Measurements from ENCODE around the gene NAT10. TPM values are rescaled to one million over a fixed set of nuclear protein-coding genes. Genes with fewer than 3 reads are reported as not detected.
"Not testable (repeated sequence)": the region's sequence is repeated elsewhere in the genome, so short reads cannot be mapped to it uniquely, and the experiment has no call there.

NAT10 gene
- total and polyA plus RNA-seq, 2 experiments from 2014 or later, result 44.1 to 58.8 TPM

- Histone ChIP-seq H3K79me2 (replicated peaks; ENCODE audit: insufficient read depth) (peaks cover 100% of the 10 kb centered on the region), H3K36me3 (ENCODE audit: insufficient read depth) (no peaks in the 10 kb centered on the region; the same call in 1 of the 2 replicates), H2AFZ (no peak overlapping the region), H3K4me3 (no peak overlapping the region), H3K27ac (ENCODE audit: low read depth) (no peak overlapping the region), H3F3A (replicated peaks; ENCODE audit: low read depth) (no peaks in the 10 kb centered on the region), H4K20me1 (replicated peaks; ENCODE audit: insufficient read depth) (peaks cover 92% of the 10 kb centered on the region), H3K9me2 (ENCODE audit: insufficient read depth) (no peaks in the 10 kb centered on the region), H3K27me3 (ENCODE audit: insufficient read depth) (no peaks in the 10 kb centered on the region), H3K4me1 (ENCODE audit: insufficient read depth) (no peaks in the 10 kb centered on the region), H3K4me2 (no peak overlapping the region)
- Mint-ChIP-seq H3K27me3 (ENCODE audit: insufficient read depth, low read depth, poor library complexity) (no peaks in the 10 kb centered on the region), H3K27ac (0 out of 2 replicates have a peak overlapping the region, but pooled peaks have one; percentile 27), H3K4me3 (no peak overlapping the region), H3K9me3 (no peaks in the 10 kb centered on the region), H3K36me3 (ENCODE audit: low read depth) (peaks cover 55% of the 10 kb centered on the region), H3K4me1 (peaks cover 17% of the 10 kb centered on the region)
- peak; percentile 29 to 41; a peak in 3 of 4 replicates for TF ChIP-seq CTCF (conservative IDR thresholded peaks at IDR 0.05; ENCODE audit: low read depth in 2 of 2)
- no peak for TF ChIP-seq ZNF462 (CRISPR knock-in tag; IDR thresholded peaks at IDR 0.05)
- ATAC-seq (peak; percentile 85), DNase-seq (ENCODE audit: low spot score) (peak; percentile 62)
Observed at GRCh38 chr11:34065505-34066203, 39.8 kb upstream of the NAT10 start.

GRCh38 chr11:34066766-34067165, 38.7 kb upstream of the NAT10 start:
- Mint-ChIP-seq H3K27ac (0 out of 2 replicates have a peak overlapping the region, but pooled peaks have one; percentile 62), H3K36me3 (ENCODE audit: low read depth) (peaks cover 62% of the 10 kb centered on the region), H3K4me1 (peaks cover 17% of the 10 kb centered on the region)
- H3K27me3 ChIP-seq (ENCODE audit: insufficient read depth); DNase-seq (ENCODE audit: low spot score); H3K27me3 Mint-ChIP-seq (ENCODE audit: insufficient read depth, low read depth, poor library complexity); ATAC-seq; H3K9me2 ChIP-seq (ENCODE audit: insufficient read depth); H2AFZ ChIP-seq; H3K4me3 Mint-ChIP-seq; H3K36me3 ChIP-seq (ENCODE audit: insufficient read depth); H3K4me2 ChIP-seq; H3K4me3 ChIP-seq; H3F3A ChIP-seq (replicated peaks; ENCODE audit: low read depth); H3K9me3 Mint-ChIP-seq; H3K4me1 ChIP-seq (ENCODE audit: insufficient read depth): not testable (repeated sequence)
- Histone ChIP-seq H4K20me1 (replicated peaks; ENCODE audit: insufficient read depth) (peaks cover 91% of the 10 kb centered on the region), H3K27ac (ENCODE audit: low read depth) (0 out of 2 replicates have a peak overlapping the region, but pooled peaks have one; percentile 15), H3K79me2 (replicated peaks; ENCODE audit: insufficient read depth) (peaks cover 100% of the 10 kb centered on the region)
